GM10266 (cell line): ENCODE data around the gene TBX10.
A peak's percentile ranks its signal among the peaks of the same experiment; 100 is the strongest.

Experiments
- DNase-seq: peaks from one replicate; pipeline ENCODE4 v3.0.0; 2012; ENCODE audit errors: extremely low spot score
- CTCF ChIP-seq: IDR thresholded peaks from 2 replicates; pipeline ENCODE4 v1.5.1; 2012; ENCODE audit warnings: mild to moderate bottlenecking, low read depth; ENCODE audit not compliant: control insufficient read depth, insufficient read depth; ENCODE audit errors: missing control alignments

TBX10 gene

GRCh38 chr11:67674442-67674871, 34.9 kb upstream of the TBX10 start, which contains the start of gene ALDH3B2:
TSS of gene ALDH3B2 (minus strand) at chr11:67674623. CDS start at chr11:67666935, 7,688 bp downstream.
- DNase-seq = no peak
- TF ChIP-seq CTCF = no peak

DNA sequence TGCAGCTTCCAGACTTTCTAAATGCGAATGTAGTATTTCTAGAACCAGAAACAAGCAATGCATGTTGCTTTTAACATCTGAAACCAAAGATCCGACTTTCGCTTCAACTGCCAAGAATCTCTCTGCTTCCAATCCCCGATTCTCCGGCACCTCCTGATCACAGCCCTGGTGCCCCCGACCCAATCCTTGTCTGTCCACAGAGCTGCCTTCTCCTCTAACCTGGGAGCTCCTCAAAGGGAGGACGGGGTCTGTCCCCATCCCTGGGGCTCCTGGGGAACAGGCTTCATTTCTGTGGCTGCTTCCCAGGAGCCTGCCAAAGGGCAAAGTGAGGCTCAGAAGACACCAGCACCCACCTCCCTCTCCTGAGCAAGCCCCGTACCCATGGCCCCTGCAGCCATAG, 34.3 kb upstream of the TBX10 start:
- no peak for DNase-seq
- TF ChIP-seq CTCF = no peak

DNA sequence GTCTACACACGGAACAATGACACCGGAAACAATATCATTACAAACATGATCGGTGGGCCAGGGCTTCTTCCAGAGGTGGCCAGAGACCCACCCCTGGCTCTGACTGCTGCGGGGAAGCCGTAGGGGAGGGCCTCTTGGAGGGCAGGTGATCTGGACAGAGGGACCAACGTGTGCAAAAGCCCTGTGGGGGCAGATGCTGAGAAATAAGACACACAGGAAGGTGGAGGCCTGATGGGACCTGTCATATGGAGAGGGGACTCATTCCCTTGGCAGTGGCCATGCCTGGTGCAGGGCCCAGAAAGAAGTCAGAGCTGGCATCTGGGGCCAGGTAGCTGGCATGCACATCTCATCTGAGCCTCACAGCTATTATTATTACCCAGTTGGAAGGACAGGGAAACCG, 33.8 kb upstream of the TBX10 start:
- no peak for TF ChIP-seq CTCF
- DNase-seq = no peak

DNA sequence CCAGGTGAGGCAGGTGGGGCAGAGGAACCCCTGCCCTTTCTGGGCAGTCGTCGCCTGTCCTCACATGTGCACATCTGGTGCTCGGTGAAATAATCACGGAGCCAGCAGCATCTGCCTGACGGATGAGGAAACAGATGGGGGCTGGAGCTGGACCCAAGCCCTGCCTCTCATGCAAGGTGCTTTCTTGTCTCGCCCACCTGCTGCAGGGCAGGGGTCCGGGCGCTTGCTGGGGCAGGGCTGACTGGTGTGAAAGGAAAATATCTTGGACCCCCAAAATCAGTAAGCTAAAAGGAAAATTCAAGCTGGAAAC, 31.6 kb upstream of the TBX10 start:
- no peak for DNase-seq
- no peak for TF ChIP-seq CTCF

DNA sequence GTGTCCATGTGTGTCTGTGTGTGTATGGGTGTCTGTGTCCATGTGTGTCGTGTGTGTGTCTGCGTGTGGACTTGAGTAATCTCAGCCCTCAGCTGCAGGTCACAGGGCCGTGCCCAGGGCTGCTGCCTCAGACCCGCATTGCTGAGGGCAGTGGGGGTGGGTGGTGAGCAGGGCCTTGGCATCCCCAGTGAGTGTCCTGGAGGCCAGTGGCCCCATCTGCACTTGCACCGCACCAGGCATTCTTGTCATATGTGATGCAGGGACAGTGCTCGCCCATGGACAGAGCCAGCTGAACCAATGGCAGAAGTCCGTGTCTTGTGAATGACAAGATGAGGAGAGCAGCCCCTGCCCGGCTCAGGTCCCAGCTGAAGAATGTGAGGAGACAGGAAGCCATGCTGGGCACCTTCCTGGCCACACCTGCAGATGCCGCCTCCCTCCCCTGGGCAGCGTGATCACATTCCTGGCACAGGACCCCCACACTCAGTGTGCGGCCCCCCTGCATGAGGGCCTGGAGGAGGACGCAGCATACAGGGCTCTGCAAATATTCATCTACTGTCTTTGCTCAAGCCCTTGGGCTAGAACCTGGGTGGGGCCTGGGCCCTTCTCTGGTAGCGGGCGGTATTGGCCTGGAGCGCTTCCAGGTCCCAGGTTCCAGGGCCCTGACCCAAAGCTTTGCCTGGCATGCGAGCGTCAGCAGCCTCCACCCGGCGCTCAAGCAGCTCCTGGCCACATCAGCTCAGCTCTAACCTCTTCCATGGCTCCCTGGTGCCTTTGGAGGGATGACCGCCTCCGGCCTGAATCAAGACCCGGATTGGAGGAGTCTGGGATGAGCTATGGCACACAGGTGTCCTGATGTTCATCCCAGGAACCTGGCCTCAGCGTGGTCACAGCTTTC, 31.0 kb upstream of the TBX10 start:
- no peak for DNase-seq

GRCh38 chr11:67668192-67668551, 28.6 kb upstream of the TBX10 start:
- DNase-seq = no peak
- no peak for TF ChIP-seq CTCF

More for the DNA sequence above, 31.0 kb upstream of the TBX10 start:
- no peak for TF ChIP-seq CTCF

GRCh38 chr11:67667490-67668191, 28.1 kb upstream of the TBX10 start:
- peak; percentile 31 for DNase-seq
- no peak for TF ChIP-seq CTCF
